GM19240 (cell line): ENCODE data around the gene GRIK1.
"Not testable (repeated sequence)": the region's sequence is repeated elsewhere in the genome, so short reads cannot be mapped to it uniquely, and the experiment has no call there.

Experiments
- DNase-seq: peaks from one replicate; pipeline ENCODE4 v3.0.0; 2011; ENCODE audit warnings: low spot score; ENCODE audit not compliant: insufficient read length

GRIK1 gene

GRCh38 chr21:29616209-29616751 is 323.5 kb downstream of the GRIK1 start:
- DNase-seq: no peak

GRCh38 chr21:29613877-29614276 is 325.9 kb downstream of the GRIK1 start:
- DNase-seq: no peak

GRCh38 chr21:29613021-29613420 is 326.8 kb downstream of the GRIK1 start:
- no peak for DNase-seq

- no peak for DNase-seq
Measured at GRCh38 chr21:29610779-29611360, 328.9 kb downstream of the GRIK1 start.

GRCh38 chr21:29606613-29607012 is 333.2 kb downstream of the GRIK1 start:
- no peak for DNase-seq

- DNase-seq: not testable (repeated sequence)
Measured at GRCh38 chr21:29605219-29605618, 334.6 kb downstream of the GRIK1 start.

- DNase-seq: no peak
Measured at GRCh38 chr21:29604076-29604475, 335.7 kb downstream of the GRIK1 start.

GRCh38 chr21:29601047-29601446 is 338.7 kb downstream of the GRIK1 start:
- DNase-seq: no peak

GRCh38 chr21:29586696-29587095 is 353.1 kb downstream of the GRIK1 start:
- DNase-seq: no peak

GRCh38 chr21:29585462-29585861 is 354.3 kb downstream of the GRIK1 start:
- DNase-seq: no peak

GRCh38 chr21:29583424-29583924 is 356.3 kb downstream of the GRIK1 start:
- no peak for DNase-seq

- DNase-seq: no peak
Measured at GRCh38 chr21:29582855-29583254, 356.9 kb downstream of the GRIK1 start.

- DNase-seq: no peak
Measured at GRCh38 chr21:29581393-29581792, 358.4 kb downstream of the GRIK1 start.

GRCh38 chr21:29580732-29581285 is 359.0 kb downstream of the GRIK1 start:
- DNase-seq: no peak

GRCh38 chr21:29578306-29578705 is 361.5 kb downstream of the GRIK1 start:
- DNase-seq: no peak

GRCh38 chr21:29571949-29572348 is 367.8 kb downstream of the GRIK1 start:
- DNase-seq: no peak

GRCh38 chr21:29568020-29568697 is 371.6 kb downstream of the GRIK1 start:
- DNase-seq: no peak

- no peak for DNase-seq
Measured at GRCh38 chr21:29557931-29558725, 381.7 kb downstream of the GRIK1 start.

- DNase-seq: no peak
Measured at GRCh38 chr21:29557200-29557599, 382.6 kb downstream of the GRIK1 start.

- DNase-seq: no peak
Measured at GRCh38 chr21:29555601-29556000, 384.2 kb downstream of the GRIK1 start.

- DNase-seq: no peak
Measured at GRCh38 chr21:29550205-29550604, 389.6 kb downstream of the GRIK1 start.

GRCh38 chr21:29549614-29550013 is 390.2 kb downstream of the GRIK1 start:
- no peak for DNase-seq
